ENCODE results near the gene RASAL3. TPM values are rescaled to one million over a fixed set of nuclear protein-coding genes. Genes with fewer than 3 reads are reported as not detected.

The RASAL3 gene
- total RNA-seq, 1 experiment from 2014 or later: 1.9 TPM

DNA sequence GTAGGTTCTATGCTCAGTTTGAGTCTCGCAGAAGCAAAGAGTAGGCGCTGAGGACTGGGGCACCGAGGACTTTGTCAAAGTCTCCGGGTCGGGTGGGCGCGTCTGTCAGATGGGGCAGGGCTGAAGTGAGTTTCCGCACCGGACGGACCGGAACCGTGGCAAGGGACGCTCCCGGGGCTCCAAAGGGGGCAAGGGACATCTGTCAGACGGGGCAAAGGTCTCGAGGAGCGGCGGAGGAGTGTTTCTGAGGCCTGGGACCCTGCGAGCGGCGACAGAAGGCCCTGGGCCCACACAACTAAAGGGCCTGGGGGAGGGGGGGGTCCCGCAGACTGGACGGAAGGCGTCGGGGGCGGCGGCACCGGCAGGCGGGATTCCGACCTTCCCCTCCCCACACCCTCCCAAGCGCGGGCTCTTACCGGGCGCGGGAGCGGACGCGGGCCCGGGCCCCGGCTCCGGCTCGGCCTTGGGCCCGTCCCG is 32.3 kb downstream of the RASAL3 start:
- Histone ChIP-seq H2AFZ (ENCODE audit: low read length) (no peak overlapping the region), H2AK5ac (ENCODE audit: insufficient read length, low read length) (no peak overlapping the region), H2BK5ac (ENCODE audit: insufficient read length, low read length) (no peak overlapping the region), H3K9ac (ENCODE audit: extremely low read depth, insufficient read length, low read length) (peak overlapping the region; percentile 80), H3K4me2 (ENCODE audit: insufficient read depth, insufficient read length, low read length) (peak overlapping the region; percentile 65), H3K9me3 (ENCODE audit: control insufficient read depth, low read depth, low read length) (no peaks in the 10 kb centered on the region), H3K27me3 (ENCODE audit: insufficient read depth, low read length) (no peaks in the 10 kb centered on the region), H4K20me1 (ENCODE audit: control insufficient read depth, insufficient read depth, insufficient read length) (no peaks in the 10 kb centered on the region), H2BK20ac (ENCODE audit: low read depth, low read length, poor library complexity, severe bottlenecking) (no peak overlapping the region), H2BK120ac (ENCODE audit: low read depth, low read length, poor library complexity, severe bottlenecking) (no peak overlapping the region), H3K79me1 (ENCODE audit: insufficient read depth, low read depth, low read length, poor library complexity, severe bottlenecking) (peaks cover 6% of the 10 kb centered on the region), H3K23me2 (ENCODE audit: insufficient read length, low read depth, low read length, poor library complexity, severe bottlenecking) (peaks cover 15% of the 10 kb centered on the region), H4K91ac (ENCODE audit: insufficient read length, low read depth, low read length) (no peak overlapping the region), H2BK12ac (ENCODE audit: insufficient read length, low read depth, low read length) (no peak overlapping the region), H2BK15ac (ENCODE audit: low read depth, low read length) (no peak overlapping the region), H3K27ac (ENCODE audit: insufficient read length, low read depth, low read length) (no peak overlapping the region), H3K56ac (ENCODE audit: insufficient read length, low read depth, low read length) (no peak overlapping the region), H3K79me2 (ENCODE audit: insufficient read depth, low read length) (peaks cover 4% of the 10 kb centered on the region; the same call in 1 of the 2 replicates), H4K5ac (ENCODE audit: insufficient read length, low read depth, low read length) (no peak overlapping the region), H3T11ph (ENCODE audit: low read length) (no peak overlapping the region), H4K8ac (replicated peaks; ENCODE audit: insufficient read length, low read depth, low read length) (no peak overlapping the region), H3K14ac (ENCODE audit: insufficient read depth, low read length) (peak overlapping the region; percentile 31; the same call in 1 of the 2 replicates), H3K23ac (ENCODE audit: insufficient read length, low read depth, low read length) (no peak overlapping the region), H3K4me1 (ENCODE audit: insufficient read depth, low read length) (no peaks in the 10 kb centered on the region; the same call in 1 of the 2 replicates), H3K18ac (ENCODE audit: insufficient read length, low read depth, low read length) (no peak overlapping the region), H3K4ac (ENCODE audit: low read depth, low read length) (no peak overlapping the region)
- no CpG with 5 or more reads among the region's 44 CpGs for WGBS (ENCODE audit: extremely low coverage, insufficient read length, low lambda C conversion rate)
- no peaks in the 10 kb centered on the region; a peak in 1 of 5 replicates for H3K9me3 Mint-ChIP-seq
- TF ChIP-seq, protein P1, sequence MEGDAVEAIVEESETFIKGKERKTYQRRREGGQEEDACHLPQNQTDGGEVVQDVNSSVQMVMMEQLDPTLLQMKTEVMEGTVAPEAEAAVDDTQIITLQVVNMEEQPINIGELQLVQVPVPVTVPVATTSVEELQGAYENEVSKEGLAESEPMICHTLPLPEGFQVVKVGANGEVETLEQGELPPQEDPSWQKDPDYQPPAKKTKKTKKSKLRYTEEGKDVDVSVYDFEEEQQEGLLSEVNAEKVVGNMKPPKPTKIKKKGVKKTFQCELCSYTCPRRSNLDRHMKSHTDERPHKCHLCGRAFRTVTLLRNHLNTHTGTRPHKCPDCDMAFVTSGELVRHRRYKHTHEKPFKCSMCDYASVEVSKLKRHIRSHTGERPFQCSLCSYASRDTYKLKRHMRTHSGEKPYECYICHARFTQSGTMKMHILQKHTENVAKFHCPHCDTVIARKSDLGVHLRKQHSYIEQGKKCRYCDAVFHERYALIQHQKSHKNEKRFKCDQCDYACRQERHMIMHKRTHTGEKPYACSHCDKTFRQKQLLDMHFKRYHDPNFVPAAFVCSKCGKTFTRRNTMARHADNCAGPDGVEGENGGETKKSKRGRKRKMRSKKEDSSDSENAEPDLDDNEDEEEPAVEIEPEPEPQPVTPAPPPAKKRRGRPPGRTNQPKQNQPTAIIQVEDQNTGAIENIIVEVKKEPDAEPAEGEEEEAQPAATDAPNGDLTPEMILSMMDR (conservative IDR thresholded peaks at IDR 0.05): no peak
- peak overlapping the region; percentile 98 to 99 for H3K4me3 Mint-ChIP-seq
- H3K27me3 Mint-ChIP-seq (ENCODE audit: low read depth): no peaks in the 10 kb centered on the region
- H3K4me1 Mint-ChIP-seq: peaks cover 20 to 22% of the 10 kb centered on the region in 2 experiments
- H3K36me3 Mint-ChIP-seq (ENCODE audit: insufficient read depth in 1 of 3, low read depth in 3 of 3): peaks cover 6 to 14% (median 11%) of the 10 kb centered on the region in 3 experiments
- peak overlapping the region; percentile 84 to 96 (median 92); a peak in 5 of 7 replicates for H3K27ac Mint-ChIP-seq
- DNase-seq: no peak
